Caco-2 (cell line): ENCODE measurements around the gene DOLPP1. TPM values are rescaled to one million over a fixed set of nuclear protein-coding genes. Genes with fewer than 3 reads are reported as not detected.
A peak's percentile ranks its signal among the peaks of the same experiment; 100 is the strongest.

Source experiments
- BruUV-seq: library from RNA; stranded (reverse); fragments of 400-500 nt; replicated peaks from 2 replicates; lab custom pipeline; 2021; lab: Mats Ljungman, UMichigan
- CTCF ChIA-PET: fragments of 300-600 bp; sonication (Branson Sonifier 250); formaldehyde crosslinking; loops from one replicate; lab custom pipeline; 2022; ENCODE audit warnings: antibody characterized with exemption; lab: Charles Lee
- POLR2A ChIA-PET: fragments of 300-600 bp; sonication (Branson Sonifier 250); formaldehyde crosslinking; loops from one replicate; lab custom pipeline; 2022; ENCODE audit warnings: antibody characterized with exemption; lab: Charles Lee
- DNase-seq, 2 experiments: peaks; one replicate each; pipeline versions ENCODE4 v3.0.0 to v3.0.0-alpha.2; 2020 to 2022
- H3K27me3 ChIP-seq: replicated peaks from 2 replicates; pipeline ENCODE4 v1.6.0; 2011; ENCODE audit warnings: low read length; ENCODE audit not compliant: control insufficient read depth, insufficient read depth
- H3K36me3 ChIP-seq: 2 replicates; pipeline ENCODE4 v1.5.1; 2011; ENCODE audit warnings: low read length; ENCODE audit not compliant: control insufficient read depth, insufficient read depth
- H3K4me1 ChIP-seq: fragments of 250-450 bp; sonication (Bioruptor Pico); 2 replicates; pipeline ENCODE4 v1.5.1; 2020; ENCODE audit warnings: mild to moderate bottlenecking
- H3K4me3 ChIP-seq: 2 replicates; pipeline ENCODE4 v1.5.1; 2011; ENCODE audit warnings: low read depth, mild to moderate bottlenecking, control low read depth, low read length
- H3K9me3 ChIP-seq: fragments of 250-450 bp; sonication (Bioruptor Pico); 2 replicates; pipeline ENCODE4 v1.5.1; 2020; ENCODE audit warnings: mild to moderate bottlenecking, moderate library complexity
- H3K27ac Mint-ChIP-seq: one replicate; pipeline ENCODE4 v1.8.0; 2022; ENCODE audit warnings: mixed read lengths; ENCODE audit not compliant: unreplicated experiment
- H3K27me3 Mint-ChIP-seq: one replicate; pipeline ENCODE4 v1.8.0; 2022; ENCODE audit warnings: mixed read lengths; ENCODE audit not compliant: insufficient read depth, unreplicated experiment
- H3K36me3 Mint-ChIP-seq: one replicate; pipeline ENCODE4 v1.8.0; 2022; ENCODE audit warnings: mild to moderate bottlenecking, mixed read lengths; ENCODE audit not compliant: insufficient read depth, unreplicated experiment
- H3K4me1 Mint-ChIP-seq: one replicate; pipeline ENCODE4 v1.8.0; 2022; ENCODE audit warnings: low read depth, mixed read lengths; ENCODE audit not compliant: unreplicated experiment
- H3K4me3 Mint-ChIP-seq: one replicate; pipeline ENCODE4 v1.8.0; 2022; ENCODE audit warnings: mild to moderate bottlenecking, moderate library complexity, mixed read lengths; ENCODE audit not compliant: unreplicated experiment
- H3K9me3 Mint-ChIP-seq: one replicate; pipeline ENCODE4 v1.8.0; 2022; ENCODE audit warnings: mixed read lengths; ENCODE audit not compliant: unreplicated experiment
- CTCF ChIP-seq, 2 experiments: fragments of 200-600 bp in 1 of 2; IDR thresholded peaks; 1 replicate in 1 of 2; 2 replicates in 1 of 2; pipeline versions ENCODE4 v1.5.1 to v1.8.0; 2011 to 2022; ENCODE audit warnings: antibody characterized with exemption in 1 of 2, control low read depth in 1 of 2, inconsistent platforms in 1 of 2, low read depth in 1 of 2, low read length in 1 of 2, mild to moderate bottlenecking in 1 of 2, moderate library complexity in 1 of 2; ENCODE audit not compliant: insufficient read depth in 1 of 2, severe bottlenecking in 1 of 2, unreplicated experiment in 1 of 2
- intact Hi-C: fragments of 100-400 bp; cut with micrococcal nuclease; formaldehyde crosslinking; loops from one replicate; pipeline ENCODE4 v1.10.0; 2022; ENCODE audit not compliant: unreplicated experiment
- total RNA-seq: library from RNA; stranded (reverse); gene quantifications from 2 replicates; pipeline ENCODE4 v1.2.3, GENCODE V29; 2022

DOLPP1 gene
- total RNA-seq, 1 experiment from 2014 or later = 45.1 TPM

GRCh38 chr9:129059796-129060785, 20.8 kb upstream of the DOLPP1 start:
- Mint-ChIP-seq H3K27ac (no peak overlapping the region), H3K4me1 (no peaks in the 10 kb centered on the region), H3K9me3 (no peaks in the 10 kb centered on the region), H3K36me3 (peaks cover 37% of the 10 kb centered on the region), H3K27me3 (no peaks in the 10 kb centered on the region), H3K4me3 (no peak overlapping the region)
- peak in 1 of 2 experiments; percentile 30 for DNase-seq
- ChIA-PET CTCF (no interaction called here), POLR2A (no interaction called here)
- H3K9me3 ChIP-seq = no peaks in the 10 kb centered on the region
- H3K36me3 ChIP-seq = peaks cover 3% of the 10 kb centered on the region
- TF ChIP-seq CTCF (IDR thresholded peaks at IDR 0.05; ENCODE audit: insufficient read depth in 1 of 2, low read depth in 1 of 2, low read length in 1 of 2, severe bottlenecking in 1 of 2, unreplicated experiment in 1 of 2) = no peak
- intact Hi-C loops = no loop called here
- H3K27me3 ChIP-seq = no peaks in the 10 kb centered on the region
- H3K4me1 ChIP-seq = no peaks in the 10 kb centered on the region
- H3K4me3 ChIP-seq = no peak overlapping the region
- BruUV-seq = no TSS peak

GRCh38 chr9:129060991-129061390, 19.9 kb upstream of the DOLPP1 start:
- H3K27me3 ChIP-seq = no peaks in the 10 kb centered on the region
- Mint-ChIP-seq H3K9me3 (no peaks in the 10 kb centered on the region), H3K4me3 (no peak overlapping the region), H3K27ac (no peak overlapping the region), H3K36me3 (peaks cover 46% of the 10 kb centered on the region), H3K4me1 (no peaks in the 10 kb centered on the region), H3K27me3 (no peaks in the 10 kb centered on the region)
- no TSS peak for BruUV-seq
- peak in 1 of 2 experiments; percentile 27 for DNase-seq
- intact Hi-C loops = no loop called here
- no peaks in the 10 kb centered on the region for H3K4me1 ChIP-seq
- ChIA-PET CTCF (no interaction called here), POLR2A (no interaction called here)
- H3K4me3 ChIP-seq = no peak overlapping the region
- no peak for TF ChIP-seq CTCF (IDR thresholded peaks at IDR 0.05; ENCODE audit: insufficient read depth in 1 of 2, low read depth in 1 of 2, low read length in 1 of 2, severe bottlenecking in 1 of 2, unreplicated experiment in 1 of 2)
- H3K9me3 ChIP-seq = no peaks in the 10 kb centered on the region
- H3K36me3 ChIP-seq = peaks cover 3% of the 10 kb centered on the region

- no peaks in the 10 kb centered on the region for H3K9me3 Mint-ChIP-seq
- H3K9me3 ChIP-seq = no peaks in the 10 kb centered on the region
- peaks cover 3% of the 10 kb centered on the region for H3K36me3 ChIP-seq
- H3K4me1 ChIP-seq = no peaks in the 10 kb centered on the region
- CTCF ChIA-PET = no interaction called here
- peaks cover 52% of the 10 kb centered on the region for H3K36me3 Mint-ChIP-seq
- DNase-seq = peak in 1 of 2 experiments; percentile 38
- H3K27me3 ChIP-seq = no peaks in the 10 kb centered on the region
- H3K4me3 ChIP-seq = no peak overlapping the region
- POLR2A ChIA-PET = no interaction called here
- no peak overlapping the region for H3K4me3 Mint-ChIP-seq
- H3K27ac Mint-ChIP-seq = no peak overlapping the region
- no TSS peak for BruUV-seq
- TF ChIP-seq CTCF (IDR thresholded peaks at IDR 0.05; ENCODE audit: insufficient read depth in 1 of 2, low read depth in 1 of 2, low read length in 1 of 2, severe bottlenecking in 1 of 2, unreplicated experiment in 1 of 2) = no peak
- intact Hi-C loops = no loop called here
- H3K27me3 Mint-ChIP-seq = no peaks in the 10 kb centered on the region
- no peaks in the 10 kb centered on the region for H3K4me1 Mint-ChIP-seq
These were observed 17.9 kb upstream of the DOLPP1 start for GRCh38 chr9:129063061-129063460.
